Activated gamma-delta T cell (primary cell): Measurements from ENCODE around the gene CSF3.
"Not testable (repeated sequence)": the region's sequence is repeated elsewhere in the genome, so short reads cannot be mapped to it uniquely, and the experiment has no call there.

Experiments used
- DNase-seq: peaks from one replicate; lab custom pipeline; 2025; lab: John Stamatoyannopoulos, UW

CSF3 gene

GRCh38 chr17:39997543-39997942 lies 17.7 kb upstream of the CSF3 start:
- no peak for DNase-seq

GRCh38 chr17:39999067-39999466 lies 16.2 kb upstream of the CSF3 start:
- DNase-seq = no peak

GRCh38 chr17:40000161-40000560 lies 15.1 kb upstream of the CSF3 start:
- DNase-seq = no peak

- DNase-seq = not testable (repeated sequence)
Measured at GRCh38 chr17:40001335-40001734, 13.9 kb upstream of the CSF3 start.

DNA sequence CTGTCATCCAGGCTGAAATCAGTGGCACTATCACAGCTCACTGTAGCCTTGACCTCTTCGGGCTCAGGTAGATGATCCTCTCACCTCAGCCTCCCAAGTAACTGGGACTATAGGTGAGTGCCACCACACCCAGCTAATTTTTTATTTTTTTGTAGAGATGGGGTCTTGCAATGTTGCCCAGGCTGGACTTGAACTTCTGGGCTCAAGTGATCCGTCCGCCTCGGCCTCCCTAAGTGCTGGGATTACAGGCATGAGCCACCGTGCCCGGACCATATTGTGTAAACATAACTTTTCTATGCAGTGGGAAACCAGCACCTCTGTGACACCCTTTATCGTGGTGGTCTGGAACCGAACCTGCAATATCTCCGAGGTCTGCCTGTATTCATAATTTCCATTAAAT lies 11.2 kb upstream of the CSF3 start:
- DNase-seq = no peak

DNA sequence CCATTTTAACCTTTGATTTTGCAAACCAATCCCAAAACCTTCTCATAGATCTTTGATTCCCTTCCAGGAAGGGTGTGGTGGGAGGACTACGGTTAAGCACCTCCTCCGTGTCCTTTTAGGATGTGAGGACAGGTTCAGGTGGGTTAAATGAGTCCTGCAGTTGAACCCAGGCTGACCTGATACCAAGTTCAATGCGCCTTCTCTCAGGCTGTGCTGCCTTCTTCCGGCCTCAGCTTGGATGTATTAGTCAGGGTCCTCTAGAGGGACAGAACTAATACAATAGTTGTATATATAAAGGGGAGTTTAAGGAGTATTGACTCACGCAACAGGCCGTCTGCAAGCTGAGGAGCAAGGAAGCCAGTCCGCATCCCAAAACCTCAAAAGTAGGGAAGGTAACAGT lies 10.5 kb upstream of the CSF3 start:
- no peak for DNase-seq

- no peak for DNase-seq
Measured at GRCh38 chr17:40005520-40005919, 9.7 kb upstream of the CSF3 start.

DNA sequence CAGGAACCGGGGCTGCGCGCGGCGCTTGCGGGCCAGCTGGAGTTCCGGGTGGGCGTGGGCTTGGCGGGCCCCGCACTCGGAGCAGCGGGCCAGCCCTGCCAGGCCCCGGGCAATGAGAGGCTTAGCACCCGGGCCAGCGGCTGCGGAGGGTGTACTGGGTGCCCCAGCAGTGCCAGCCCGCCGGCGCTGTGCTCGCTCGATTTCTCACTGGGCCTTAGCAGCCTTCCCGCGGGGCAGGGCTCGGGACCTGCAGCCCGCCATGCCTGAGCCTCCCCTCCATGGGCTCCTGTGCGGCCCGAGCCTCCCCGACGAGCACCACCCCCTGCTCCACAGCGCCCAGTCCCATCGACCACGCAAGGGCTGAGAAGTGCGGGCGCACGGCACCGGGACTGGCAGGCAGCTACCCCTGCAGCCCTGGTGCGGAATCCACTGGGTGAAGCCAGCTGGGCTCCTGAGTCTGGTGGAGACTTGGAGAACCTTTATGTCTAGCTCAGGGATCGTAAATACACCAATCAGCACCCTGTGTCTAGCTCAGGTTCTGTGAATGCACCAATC lies 4.2 kb upstream of the CSF3 start:
- not testable (repeated sequence) for DNase-seq

- DNase-seq = not testable (repeated sequence)
Measured at GRCh38 chr17:40012017-40012647, 3.1 kb upstream of the CSF3 start.

- DNase-seq = no peak
Measured at GRCh38 chr17:40014375-40014980, 762 bp upstream of the CSF3 start.

DNA sequence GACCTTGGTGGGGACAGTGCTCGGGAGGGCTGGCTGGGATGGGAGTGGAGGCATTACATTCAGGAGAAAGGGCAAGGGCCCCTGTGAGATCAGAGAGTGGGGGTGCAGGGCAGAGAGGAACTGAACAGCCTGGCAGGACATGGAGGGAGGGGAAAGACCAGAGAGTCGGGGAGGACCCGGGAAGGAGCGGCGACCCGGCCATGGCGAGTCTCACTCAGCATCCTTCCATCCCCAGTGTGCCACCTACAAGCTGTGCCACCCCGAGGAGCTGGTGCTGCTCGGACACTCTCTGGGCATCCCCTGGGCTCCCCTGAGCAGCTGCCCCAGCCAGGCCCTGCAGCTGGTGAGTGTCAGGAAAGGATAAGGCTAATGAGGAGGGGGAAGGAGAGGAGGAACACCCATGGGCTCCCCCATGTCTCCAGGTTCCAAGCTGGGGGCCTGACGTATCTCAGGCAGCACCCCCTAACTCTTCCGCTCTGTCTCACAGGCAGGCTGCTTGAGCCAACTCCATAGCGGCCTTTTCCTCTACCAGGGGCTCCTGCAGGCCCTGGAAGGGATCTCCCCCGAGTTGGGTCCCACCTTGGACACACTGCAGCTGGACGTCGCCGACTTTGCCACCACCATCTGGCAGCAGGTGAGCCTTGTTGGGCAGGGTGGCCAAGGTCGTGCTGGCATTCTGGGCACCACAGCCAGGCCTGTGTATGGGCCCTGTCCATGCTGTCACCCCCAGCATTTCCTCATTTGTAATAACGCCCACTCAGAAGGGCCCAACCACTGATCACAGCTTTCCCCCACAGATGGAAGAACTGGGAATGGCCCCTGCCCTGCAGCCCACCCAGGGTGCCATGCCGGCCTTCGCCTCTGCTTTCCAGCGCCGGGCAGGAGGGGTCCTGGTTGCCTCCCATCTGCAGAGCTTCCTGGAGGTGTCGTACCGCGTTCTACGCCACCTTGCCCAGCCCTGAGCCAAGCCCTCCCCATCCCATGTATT lies 1.1 kb downstream of the CSF3 start:
- no peak for DNase-seq

GRCh38 chr17:40017422-40018080 lies 2.3 kb downstream of the CSF3 start:
- DNase-seq = no peak

DNA sequence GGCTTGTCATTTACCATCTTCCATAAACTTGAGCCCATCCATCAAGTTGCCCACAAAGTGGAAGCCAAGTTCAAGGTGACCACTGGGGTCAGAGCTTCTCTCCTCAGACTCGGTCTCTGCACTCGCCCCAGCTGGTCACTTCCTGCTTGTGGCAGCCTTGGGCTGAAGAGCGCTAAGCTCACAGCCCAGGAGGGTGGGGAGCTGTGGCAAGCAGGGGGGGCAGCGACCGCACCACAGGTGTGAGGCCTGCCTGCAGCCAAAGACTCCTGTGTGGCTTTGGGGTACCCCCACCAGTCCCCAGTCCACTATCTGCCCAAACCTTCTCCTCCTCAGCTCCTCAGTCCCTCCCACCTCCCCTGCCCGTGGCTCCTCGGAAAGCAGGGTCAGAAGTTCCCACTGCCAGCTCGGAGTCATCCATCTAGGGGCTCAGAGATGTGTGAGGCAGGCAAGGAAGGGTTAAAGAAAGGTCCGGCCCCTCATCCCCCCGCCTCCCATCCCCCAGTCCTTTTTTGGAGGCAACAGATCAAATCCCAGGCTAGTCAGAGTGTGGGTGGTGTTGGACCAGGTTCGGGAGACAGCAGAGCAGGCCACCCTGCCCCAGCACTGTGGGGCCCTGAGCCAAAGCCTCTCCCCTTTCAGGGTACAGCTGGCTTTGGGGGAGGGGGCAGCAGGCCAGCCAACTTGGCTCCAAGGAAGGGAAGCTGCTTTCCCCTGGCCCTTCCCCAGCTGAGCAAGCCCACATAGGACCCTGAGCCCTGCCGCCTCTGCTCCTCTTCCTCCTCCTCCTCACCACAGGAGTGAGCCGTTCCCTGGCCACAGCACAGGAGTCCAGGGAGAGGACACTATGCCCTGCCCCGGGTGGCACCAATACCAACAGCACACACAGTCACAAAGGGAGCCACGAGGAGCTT lies 3.2 kb downstream of the CSF3 start:
- DNase-seq = no peak

DNA sequence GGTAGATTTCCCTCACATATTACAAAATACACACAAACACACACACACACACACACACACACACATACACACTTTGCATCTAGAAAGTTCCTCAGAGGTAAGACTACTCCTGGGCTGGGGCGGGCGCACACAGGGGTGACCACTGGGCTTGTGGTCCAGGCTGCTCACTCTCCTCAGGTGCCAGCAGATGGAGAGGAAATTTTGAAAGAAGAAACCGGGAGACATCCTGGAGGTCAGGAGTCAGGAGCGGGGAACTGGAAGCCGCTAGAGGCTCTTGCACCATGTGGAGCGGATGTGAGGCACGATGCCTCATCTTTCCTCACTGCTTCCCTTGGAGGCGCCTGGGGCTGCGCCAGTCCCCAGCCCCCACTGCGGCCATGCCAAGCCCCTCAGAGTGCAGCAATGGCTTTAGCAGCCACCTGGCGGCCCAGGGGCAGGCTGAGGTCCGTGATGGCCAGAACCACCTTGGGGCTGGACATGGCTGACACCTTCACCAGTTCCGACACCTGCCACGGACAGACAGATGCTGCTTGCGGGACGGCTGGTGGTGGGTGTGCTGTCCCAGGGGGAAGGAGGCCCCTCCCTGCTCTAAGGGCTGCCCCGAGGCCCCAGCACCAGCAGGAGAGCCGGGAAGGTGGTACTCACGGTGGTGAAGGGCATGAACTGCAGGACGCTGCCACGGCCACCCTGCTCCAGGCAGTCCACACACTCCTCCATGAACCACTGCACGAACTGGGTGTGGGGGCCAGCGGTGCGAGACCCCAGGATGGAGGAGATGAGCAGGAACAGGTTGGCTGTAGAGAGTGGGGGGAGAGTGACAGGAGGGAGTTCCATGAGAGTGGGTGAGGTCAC lies 4.1 kb downstream of the CSF3 start:
- DNase-seq = no peak

DNA sequence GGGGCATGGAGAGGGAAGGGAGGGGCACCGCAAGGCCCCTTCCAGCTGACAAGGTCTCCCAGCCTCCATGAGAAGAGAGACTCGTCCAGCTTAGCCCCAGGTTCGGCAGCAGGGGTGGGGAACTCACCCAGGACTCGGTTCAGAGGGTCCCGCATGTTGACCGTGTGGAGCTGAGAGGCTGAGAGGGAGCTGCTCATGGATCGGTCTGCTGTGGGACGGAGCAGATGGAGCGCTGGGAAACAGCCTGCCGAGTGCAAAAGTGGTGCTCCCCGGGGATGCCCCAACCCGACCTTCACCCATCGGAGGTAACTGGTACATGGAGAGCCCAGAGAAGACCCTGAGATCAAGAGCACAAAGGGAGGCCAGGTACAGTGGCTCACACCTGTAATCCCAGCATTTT lies 4.9 kb downstream of the CSF3 start:
- no peak for DNase-seq

GRCh38 chr17:40021451-40021971 lies 6.3 kb downstream of the CSF3 start:
- DNase-seq = no peak

GRCh38 chr17:40022497-40022896 lies 7.3 kb downstream of the CSF3 start:
- no peak for DNase-seq

GRCh38 chr17:40022961-40023541 lies 7.8 kb downstream of the CSF3 start:
- DNase-seq = no peak

DNA sequence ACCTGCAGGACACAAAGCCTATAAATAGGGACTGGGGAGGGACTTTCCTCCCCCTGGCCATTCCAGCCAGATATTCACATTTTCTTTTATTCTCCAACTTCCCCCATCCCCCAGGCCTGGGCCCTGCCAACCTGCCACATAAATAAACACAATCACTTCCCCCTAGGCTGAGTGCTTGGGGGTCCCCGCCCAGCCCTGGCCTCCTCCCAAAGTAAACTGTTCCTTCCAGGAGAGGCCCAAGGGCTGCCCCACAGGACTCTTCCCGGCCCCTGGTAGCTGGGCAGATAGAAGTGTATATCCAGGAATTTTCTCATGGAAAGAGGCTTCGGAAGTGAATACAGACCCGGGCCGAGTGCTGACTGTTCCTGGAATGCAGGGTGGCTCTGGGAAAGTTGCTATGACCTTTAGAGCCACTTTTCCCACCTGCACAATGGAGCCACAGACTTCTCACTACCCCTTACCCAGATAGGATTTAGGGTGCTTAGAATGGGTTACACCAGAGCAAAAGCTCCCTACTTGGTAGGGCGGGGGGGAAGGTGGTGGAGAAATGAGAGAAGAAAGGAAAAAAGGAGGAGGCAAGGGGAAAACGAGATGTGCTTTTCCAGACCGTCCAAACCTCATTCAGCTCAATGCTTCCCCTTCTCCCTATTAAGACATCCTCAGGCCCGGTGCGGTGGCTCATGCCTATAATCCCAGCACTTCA lies 8.5 kb downstream of the CSF3 start:
- DNase-seq = no peak
